ENCODE data around the gene ARID5A.

ARID5A gene

GRCh38 chr2:96531366-96531765, 5.2 kb upstream of the ARID5A start:
- H3K4me3 ChIP-seq (ENCODE audit: low read depth, low read length) = no peak overlapping the region
- TF ChIP-seq CTCF (IDR thresholded peaks at IDR 0.05; ENCODE audit: borderline replicate concordance, insufficient read depth, low read depth, low read length) = no peak

GRCh38 chr2:96531872-96532505, 4.6 kb upstream of the ARID5A start:
- no peak for TF ChIP-seq CTCF (IDR thresholded peaks at IDR 0.05; ENCODE audit: borderline replicate concordance, insufficient read depth, low read depth, low read length)
- peak overlapping the region; percentile 30 for H3K4me3 ChIP-seq (ENCODE audit: low read depth, low read length)

- no peak overlapping the region for H3K4me3 ChIP-seq (ENCODE audit: low read depth, low read length)
- TF ChIP-seq CTCF (IDR thresholded peaks at IDR 0.05; ENCODE audit: borderline replicate concordance, insufficient read depth, low read depth, low read length) = no peak
Measured at GRCh38 chr2:96532641-96533291, 3.8 kb upstream of the ARID5A start.

- no peak for TF ChIP-seq CTCF (IDR thresholded peaks at IDR 0.05; ENCODE audit: borderline replicate concordance, insufficient read depth, low read depth, low read length)
- no peak overlapping the region for H3K4me3 ChIP-seq (ENCODE audit: low read depth, low read length)
Measured at GRCh38 chr2:96533292-96534073, 3.1 kb upstream of the ARID5A start.

GRCh38 chr2:96534141-96534540, 2.4 kb upstream of the ARID5A start:
- no peak overlapping the region for H3K4me3 ChIP-seq (ENCODE audit: low read depth, low read length)
- TF ChIP-seq CTCF (IDR thresholded peaks at IDR 0.05; ENCODE audit: borderline replicate concordance, insufficient read depth, low read depth, low read length) = no peak

- no peak for TF ChIP-seq CTCF (IDR thresholded peaks at IDR 0.05; ENCODE audit: borderline replicate concordance, insufficient read depth, low read depth, low read length)
Measured at GRCh38 chr2:96534701-96535181, 1.8 kb upstream of the ARID5A start.

More at GRCh38 chr2:96534701-96535181, 1.8 kb upstream of the ARID5A start:
- no peak overlapping the region for H3K4me3 ChIP-seq (ENCODE audit: low read depth, low read length)

Data from GM12875 (cell line).